GM21390 (cell line): Measurements from ENCODE around the gene OGFOD2.
"Not testable (repeated sequence)": the region's sequence is repeated elsewhere in the genome, so short reads cannot be mapped to it uniquely, and the experiment has no call there.

Experiments used
- ATAC-seq: cut with Tn5 transposase; IDR thresholded peaks from one replicate; pipeline ENCODE4 v1.9.1; 2021; ENCODE audit not compliant: unreplicated experiment

Gene OGFOD2

DNA sequence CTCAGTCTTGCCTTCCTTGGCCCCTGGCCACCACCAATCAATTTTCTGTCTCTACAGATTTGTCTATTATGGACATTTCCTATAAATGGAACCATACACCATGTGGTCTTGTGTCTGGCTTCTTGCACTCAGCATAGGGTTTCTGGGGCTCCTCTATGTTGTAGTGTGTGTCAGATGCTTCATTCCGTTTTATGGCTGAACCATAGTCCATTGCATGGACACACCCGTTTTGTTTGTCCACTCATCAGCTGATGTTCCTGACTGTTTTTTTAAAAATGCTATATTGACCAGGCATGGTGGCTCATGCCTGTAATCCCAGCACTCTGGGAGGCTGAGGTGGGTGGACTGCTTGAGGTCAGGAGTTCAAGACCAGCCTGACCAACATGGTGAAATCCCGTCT is 26.4 kb downstream of the OGFOD2 start:
- ATAC-seq: no peak

- ATAC-seq: no peak
Observed at GRCh38 chr12:123003257-123003656, 28.2 kb downstream of the OGFOD2 start.

GRCh38 chr12:123004287-123004686 is 29.2 kb downstream of the OGFOD2 start:
- ATAC-seq: no peak

- ATAC-seq: no peak
Observed at GRCh38 chr12:123005081-123005626, 30.1 kb downstream of the OGFOD2 start.

- ATAC-seq: no peak
Observed at GRCh38 chr12:123006977-123007376, 31.9 kb downstream of the OGFOD2 start.

DNA sequence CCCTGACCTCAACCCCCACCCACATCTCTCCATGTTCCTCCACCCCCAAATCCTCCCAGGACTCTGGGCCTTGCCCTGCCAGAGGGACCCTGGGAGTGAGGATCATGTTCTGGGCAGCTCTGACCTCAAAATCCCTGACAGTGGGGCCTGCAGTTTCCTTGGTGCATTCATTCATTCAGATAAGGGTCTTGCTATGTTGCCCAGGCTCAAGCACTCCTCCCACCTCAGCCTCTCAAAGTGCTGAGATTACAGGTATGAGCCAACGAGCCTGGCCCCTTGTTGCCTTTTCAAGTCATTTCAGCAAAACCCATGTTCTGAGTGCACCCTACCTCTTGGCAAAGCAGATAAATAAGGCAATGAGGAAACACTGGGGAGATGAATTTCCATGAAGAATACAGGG is 35.1 kb downstream of the OGFOD2 start:
- no peak for ATAC-seq

DNA sequence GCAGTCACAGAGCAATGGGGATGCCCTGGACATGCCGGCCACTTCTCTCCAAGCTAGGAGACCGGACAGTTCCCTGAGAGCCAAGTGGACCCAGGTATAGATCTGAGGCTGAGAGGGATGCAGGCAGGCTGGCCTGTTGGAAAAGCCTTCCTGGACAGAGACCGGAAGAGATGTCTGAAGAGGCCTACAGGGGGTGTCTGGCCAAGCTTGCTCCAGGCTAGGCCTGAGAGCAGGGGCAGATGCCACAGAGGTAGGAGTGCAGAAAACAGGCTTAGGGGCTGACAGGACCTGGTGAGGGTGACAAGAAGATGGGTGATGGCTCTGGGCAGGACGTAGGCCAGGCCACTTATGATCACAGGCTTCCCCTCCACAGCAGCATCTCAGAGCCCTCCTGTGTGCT is 35.6 kb downstream of the OGFOD2 start:
- ATAC-seq: no peak

DNA sequence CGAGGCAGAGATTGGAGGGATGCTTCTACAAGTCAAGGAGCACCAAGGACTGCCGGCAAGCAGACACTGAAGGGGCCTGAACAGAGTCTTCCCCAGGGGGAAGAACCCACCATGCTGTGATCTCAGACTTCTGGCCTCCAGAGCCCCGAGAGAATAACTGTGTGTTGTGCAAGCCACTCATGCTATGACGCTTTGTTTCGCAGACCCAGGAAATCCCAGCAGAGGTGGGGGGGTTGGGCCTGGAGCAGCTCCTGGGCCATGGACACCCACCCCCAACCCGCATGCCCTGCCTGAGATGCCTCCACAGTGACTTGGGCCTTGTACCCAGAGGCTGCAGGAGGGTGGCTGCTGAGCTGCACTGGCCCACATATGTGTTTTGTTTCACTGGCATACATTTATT is 36.7 kb downstream of the OGFOD2 start:
- ATAC-seq: no peak

GRCh38 chr12:123013185-123014095 is 38.4 kb downstream of the OGFOD2 start:
- ATAC-seq: no peak

- not testable (repeated sequence) for ATAC-seq
Observed at GRCh38 chr12:123014473-123014872, 39.4 kb downstream of the OGFOD2 start.

- no peak for ATAC-seq
Observed at GRCh38 chr12:123017753-123018152, 42.7 kb downstream of the OGFOD2 start.

GRCh38 chr12:123019841-123020138 is 44.7 kb downstream of the OGFOD2 start:
- ATAC-seq: no peak

DNA sequence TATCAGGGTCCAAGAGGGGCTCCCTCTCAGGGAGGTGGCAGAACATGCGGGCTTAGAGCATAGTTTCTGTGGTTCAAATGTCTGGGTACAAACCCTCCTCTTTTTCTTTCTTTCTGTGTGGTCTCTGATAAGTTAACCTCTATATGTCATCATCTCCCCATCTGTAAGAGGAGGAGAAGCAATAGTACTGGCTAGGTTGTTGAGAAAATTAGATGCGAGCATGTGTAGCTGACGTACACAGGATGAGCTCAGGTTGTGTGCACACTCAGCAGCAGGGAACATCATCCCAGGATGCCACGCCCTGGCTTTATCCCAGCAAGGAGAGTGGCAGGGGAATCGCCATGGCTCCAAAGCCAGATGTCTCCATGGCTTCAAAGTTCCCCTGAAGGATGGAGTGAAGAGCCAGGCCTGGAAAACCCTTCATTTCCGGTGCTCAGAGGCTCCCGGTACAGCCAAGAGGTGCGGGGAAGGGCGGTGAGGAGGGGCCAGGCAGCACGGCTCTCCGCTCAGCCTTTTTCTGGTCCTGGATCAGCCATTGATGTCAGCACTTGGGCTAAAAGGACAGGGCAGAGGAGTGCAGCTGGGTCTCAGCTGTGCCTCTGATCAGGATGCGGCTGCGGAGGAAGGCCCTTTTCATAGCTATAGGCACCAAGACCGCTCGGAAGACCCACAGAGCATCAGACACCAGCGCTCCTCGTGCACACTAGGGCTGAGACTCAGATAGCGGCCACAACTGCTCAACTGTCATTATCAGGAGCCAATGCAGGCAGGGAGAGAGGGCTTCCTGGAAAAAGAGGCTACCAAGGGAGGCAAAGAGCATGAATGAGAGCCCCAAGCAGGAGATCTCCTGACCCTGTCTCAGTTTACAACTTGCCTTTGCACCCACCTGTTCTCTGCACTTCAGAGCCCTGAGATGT is 46.9 kb downstream of the OGFOD2 start:
- no peak for ATAC-seq

DNA sequence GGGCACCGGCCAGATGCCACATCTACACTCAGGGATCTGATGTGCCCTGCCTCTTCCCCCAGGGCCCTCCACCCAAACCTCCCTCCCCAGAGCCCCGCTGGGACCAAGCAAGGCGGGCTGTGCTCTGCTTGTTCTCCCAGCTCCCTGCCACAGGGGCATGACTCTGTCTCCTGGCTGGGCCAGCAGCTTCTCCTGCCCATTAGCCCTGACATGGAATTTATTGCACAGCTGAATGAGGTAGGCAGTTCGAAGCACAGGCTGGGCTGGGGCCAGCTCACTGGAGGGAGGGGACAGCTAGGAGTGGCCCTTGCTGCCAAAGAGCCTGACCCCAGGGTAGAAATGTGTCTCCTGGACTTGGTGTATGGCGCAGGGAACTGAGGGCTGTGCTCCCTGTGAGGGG is 47.8 kb downstream of the OGFOD2 start:
- no peak for ATAC-seq

DNA sequence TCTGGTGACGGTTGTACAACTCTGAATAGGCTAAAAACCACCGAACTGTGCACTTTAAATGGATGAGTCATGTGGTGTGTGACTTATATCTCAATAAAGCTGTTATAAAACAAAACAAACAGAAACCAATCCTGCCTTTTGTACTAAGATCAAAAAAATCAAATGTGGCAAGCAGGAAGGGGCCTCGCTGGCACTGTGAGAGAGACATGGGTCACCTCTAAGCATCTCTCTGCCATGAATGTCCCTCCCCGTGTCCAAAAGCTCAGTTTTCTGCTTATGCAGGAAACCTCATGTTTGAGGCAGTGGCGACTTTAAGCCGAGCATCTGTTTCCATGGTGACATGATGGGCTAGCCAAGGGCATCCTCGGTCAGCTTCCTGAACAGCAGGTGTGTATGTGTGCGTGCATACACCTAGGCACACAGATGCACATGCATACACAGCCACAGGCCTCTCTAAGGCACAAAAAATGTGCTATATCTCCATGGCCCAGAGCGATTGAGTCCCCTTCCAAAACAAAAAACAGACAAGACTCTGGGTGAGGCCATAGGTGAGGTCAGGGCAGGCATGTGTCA is 49.9 kb downstream of the OGFOD2 start:
- ATAC-seq: no peak

DNA sequence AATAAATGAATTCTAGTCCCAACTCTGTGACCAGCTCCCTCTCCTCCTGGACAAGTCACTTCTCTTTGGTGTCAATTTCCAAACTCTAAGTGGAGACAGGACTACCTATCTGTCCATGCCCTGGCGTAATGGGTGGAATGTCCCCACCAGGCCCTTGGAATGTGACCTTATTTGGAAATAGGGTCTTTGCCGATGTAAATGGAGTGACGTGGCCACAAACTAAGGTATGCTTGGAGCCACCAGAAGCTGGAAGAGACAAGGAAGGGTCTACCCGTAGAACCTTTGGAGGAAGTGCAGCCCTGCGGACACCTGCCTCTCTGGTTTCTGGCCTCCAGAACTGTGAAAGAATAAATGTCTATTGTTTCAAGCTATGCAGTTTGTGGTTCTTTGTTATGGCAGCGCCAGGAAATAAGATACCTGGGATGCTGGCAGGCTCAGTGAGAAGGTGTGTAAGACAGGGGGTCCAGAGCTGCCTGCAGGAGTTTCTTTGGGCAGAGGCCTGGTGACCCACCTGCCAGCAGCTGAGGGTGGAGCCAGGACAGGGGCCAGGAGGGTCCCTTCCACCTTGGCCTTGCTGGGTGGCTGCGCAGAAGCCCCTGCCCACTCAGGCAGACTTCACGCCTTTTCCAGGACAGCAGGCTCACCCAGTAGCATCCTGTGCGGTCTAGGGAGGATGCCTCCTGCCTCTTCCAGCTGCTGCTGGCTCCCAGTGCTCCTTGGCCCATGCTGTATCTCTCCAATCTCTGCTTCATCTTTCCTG is 51.2 kb downstream of the OGFOD2 start:
- ATAC-seq: no peak

- ATAC-seq: no peak
Observed at GRCh38 chr12:123027726-123028445, 52.8 kb downstream of the OGFOD2 start.

DNA sequence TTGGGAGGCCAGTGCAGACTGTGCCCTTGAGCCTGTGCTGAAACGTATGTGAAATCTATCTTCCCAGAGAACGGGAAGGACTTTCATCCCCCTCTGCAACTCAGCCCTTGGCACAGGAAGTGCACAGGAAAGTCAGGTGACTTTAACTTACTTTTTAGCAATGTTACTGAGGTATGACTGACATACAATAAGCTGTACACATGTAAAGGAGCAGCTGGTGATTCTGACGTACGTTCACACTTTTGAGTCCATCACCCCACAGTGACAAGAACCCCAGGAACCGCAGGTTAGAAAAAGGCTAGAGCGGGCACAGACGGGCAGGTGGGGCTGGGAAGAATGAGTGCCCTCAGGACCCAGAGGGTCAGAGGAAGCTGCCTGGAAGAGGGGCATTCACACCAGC is 53.4 kb downstream of the OGFOD2 start:
- ATAC-seq: no peak

DNA sequence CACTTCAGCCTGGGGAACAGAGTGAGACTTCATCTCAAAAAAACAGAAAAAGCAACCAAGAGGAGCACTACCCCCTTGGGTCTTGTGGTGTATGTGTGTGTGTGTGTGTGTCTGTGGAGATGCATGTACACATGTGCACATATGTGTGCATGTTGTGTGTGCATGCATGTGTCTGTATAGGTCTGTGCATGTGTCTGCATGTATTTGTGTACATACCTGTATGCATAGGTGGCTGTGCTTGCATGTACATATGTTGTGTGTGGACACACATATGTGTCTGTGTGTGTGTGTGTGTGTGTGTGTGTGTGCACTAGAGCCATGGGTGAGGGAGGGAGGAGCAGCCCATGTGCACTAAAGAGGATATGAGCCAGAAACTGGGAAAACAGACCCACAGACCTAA is 54.5 kb downstream of the OGFOD2 start:
- no peak for ATAC-seq
